ENCODE measurements around the gene SPDEF.

- TF ChIP-seq CTCF (IDR thresholded peaks at IDR 0.05) (no peak), POLR2A (IDR thresholded peaks at IDR 0.05) (no peak)
Observed at GRCh38 chr6:34598712-34599111, 42.6 kb upstream of the SPDEF start.
